ENCODE results near the gene KCNV2. TPM values are rescaled to one million over a fixed set of nuclear protein-coding genes. Genes with fewer than 3 reads are reported as not detected.

The KCNV2 gene
- total RNA-seq = not detected

GRCh38 chr9:2717385-2717784, at the start of gene KCNV2:
KCNV2 (plus strand) TSS chr9:2717510; CDS start chr9:2717740, 230 bp downstream.
- Mint-ChIP-seq H3K36me3 (peaks cover 19% of the 10 kb centered on the region), H3K4me1 (no peaks in the 10 kb centered on the region), H3K9me3 (ENCODE audit: low read depth) (peaks cover 4% of the 10 kb centered on the region), H3K27ac (no peak within 1 kb of the TSS), H3K4me3 (no peak within 1 kb of the TSS), H3K27me3 (no peaks in the 10 kb centered on the region)
- CTCF ChIA-PET = interaction anchor here (0.7 kb wide), 1 partner anchor 78 kb away, joined by 3 read pairs; no protein-coding TSS in a partner anchor
- ATAC-seq (no peak), DNase-seq (no peak)

GRCh38 chr9:2673161-2673560, 44.1 kb upstream of the KCNV2 start:
- no peaks in the 10 kb centered on the region for H3K27me3 Mint-ChIP-seq
- no peak for ATAC-seq
- no peaks in the 10 kb centered on the region for H3K9me3 Mint-ChIP-seq (ENCODE audit: low read depth)
- no peak overlapping the region for H3K27ac Mint-ChIP-seq
- CTCF ChIA-PET = no interaction called here
- H3K4me1 Mint-ChIP-seq = no peaks in the 10 kb centered on the region
- no peak overlapping the region for H3K4me3 Mint-ChIP-seq
- H3K36me3 Mint-ChIP-seq = no peaks in the 10 kb centered on the region
- no peak for DNase-seq

DNA sequence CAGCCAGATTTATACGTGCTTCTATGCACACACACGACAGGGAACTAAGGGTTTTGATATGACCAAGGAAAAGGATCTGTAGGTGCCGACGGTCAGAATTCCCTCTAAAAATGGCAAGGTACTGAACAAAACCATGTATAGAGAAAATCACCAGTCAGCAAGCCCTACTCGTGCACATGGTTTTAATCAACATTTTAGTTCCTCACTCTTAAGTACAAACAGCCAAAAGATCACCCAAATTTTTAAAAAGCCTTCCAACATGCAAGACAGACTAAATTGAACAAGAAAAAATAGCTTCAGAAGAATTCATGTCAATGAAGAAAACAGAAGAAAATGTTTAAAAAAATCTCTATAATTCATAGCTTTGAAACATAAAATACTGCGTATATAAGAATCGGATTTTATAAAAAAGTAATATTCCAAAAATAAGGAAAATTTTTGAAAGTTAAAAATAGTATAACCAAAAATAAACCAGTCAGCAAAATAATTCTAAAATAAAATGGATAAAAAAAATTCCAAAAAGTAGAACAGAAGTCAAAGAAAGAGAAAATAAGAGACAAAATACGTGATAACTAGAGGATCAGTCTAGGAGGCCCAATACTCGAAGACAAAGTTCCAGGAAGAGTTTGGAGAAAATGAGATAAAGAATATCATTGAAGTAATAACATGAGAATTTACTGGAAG, 43.0 kb upstream of the KCNV2 start:
- Mint-ChIP-seq H3K9me3 (ENCODE audit: low read depth) (no peaks in the 10 kb centered on the region), H3K27me3 (no peaks in the 10 kb centered on the region), H3K4me3 (no peak overlapping the region), H3K4me1 (no peaks in the 10 kb centered on the region), H3K27ac (no peak overlapping the region), H3K36me3 (no peaks in the 10 kb centered on the region)
- CTCF ChIA-PET = no interaction called here
- no peak for ATAC-seq
- DNase-seq = no peak

GRCh38 chr9:2675834-2676233, 41.5 kb upstream of the KCNV2 start:
- H3K36me3 Mint-ChIP-seq = no peaks in the 10 kb centered on the region
- no peaks in the 10 kb centered on the region for H3K4me1 Mint-ChIP-seq
- CTCF ChIA-PET = no interaction called here
- no peak overlapping the region for H3K27ac Mint-ChIP-seq
- H3K9me3 Mint-ChIP-seq (ENCODE audit: low read depth) = no peaks in the 10 kb centered on the region
- no peak overlapping the region for H3K4me3 Mint-ChIP-seq
- DNase-seq (no peak), ATAC-seq (no peak)
- H3K27me3 Mint-ChIP-seq = no peaks in the 10 kb centered on the region

DNA sequence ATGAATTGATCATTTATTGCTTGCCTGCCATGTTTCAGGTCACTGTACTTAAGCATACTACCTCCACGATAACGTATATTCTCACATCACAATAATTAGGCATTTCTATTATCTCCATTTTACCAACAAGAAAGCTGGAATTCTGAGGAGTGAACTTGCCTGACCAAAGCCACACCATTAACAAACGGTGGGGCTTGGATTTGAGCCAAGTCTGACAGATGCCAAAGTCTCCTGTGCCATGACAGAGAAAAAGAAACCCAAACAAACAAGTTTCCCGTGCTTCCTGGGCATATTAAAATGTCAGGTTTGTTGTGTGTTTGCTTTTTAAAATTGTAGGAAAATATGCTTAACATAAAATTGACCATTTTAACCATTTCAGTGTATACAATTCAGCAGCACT, 40.8 kb upstream of the KCNV2 start:
- Mint-ChIP-seq H3K27me3 (no peaks in the 10 kb centered on the region), H3K27ac (no peak overlapping the region), H3K36me3 (no peaks in the 10 kb centered on the region), H3K9me3 (ENCODE audit: low read depth) (no peaks in the 10 kb centered on the region), H3K4me1 (no peaks in the 10 kb centered on the region), H3K4me3 (no peak overlapping the region)
- ATAC-seq (no peak), DNase-seq (no peak)
- CTCF ChIA-PET = no interaction called here

DNA sequence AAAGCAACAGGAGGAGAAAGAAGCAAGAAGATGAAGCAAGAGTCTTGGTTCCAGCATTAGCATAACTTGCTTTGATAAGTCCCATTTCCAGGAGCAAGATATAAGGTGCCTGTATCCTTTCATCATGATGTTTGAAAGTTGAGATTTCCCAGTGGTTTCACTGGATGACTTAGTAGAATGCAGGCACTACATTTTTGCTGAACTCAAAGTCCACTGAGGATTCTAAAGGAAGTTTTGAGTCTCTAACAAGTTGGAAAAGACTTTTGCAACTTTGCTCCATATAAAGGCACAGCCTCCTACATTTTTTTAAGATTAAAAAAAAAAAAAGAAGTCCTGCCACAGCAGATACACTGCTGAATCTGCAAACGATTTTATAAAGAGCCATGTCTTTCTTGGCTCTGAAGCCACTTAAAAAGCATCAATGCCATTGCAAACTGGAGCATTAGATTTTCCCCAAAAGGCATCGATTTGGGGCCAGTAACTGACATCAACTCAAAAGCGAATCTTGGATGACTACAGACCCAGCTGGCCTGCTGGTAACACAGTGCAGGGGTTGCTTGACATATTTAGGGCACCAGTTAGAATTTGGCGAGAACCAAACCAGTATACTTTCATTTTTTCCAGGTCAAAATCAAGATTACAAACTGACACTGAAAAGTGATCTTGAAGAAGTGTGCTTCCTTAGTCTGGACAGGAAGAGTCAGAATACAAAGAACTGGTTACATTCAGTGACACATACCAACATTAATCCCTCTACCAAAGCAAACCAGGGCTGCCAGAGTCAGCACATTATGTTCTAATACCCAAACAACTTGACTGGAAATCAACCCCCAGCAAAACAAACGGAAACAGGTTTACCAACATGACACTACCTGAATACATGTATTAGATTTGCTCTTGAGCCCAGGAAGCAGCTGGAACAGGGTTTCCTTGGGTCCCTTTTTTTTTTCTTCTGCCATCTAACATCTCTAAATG, 39.1 kb upstream of the KCNV2 start:
- Mint-ChIP-seq H3K36me3 (no peaks in the 10 kb centered on the region), H3K4me1 (no peaks in the 10 kb centered on the region), H3K27me3 (no peaks in the 10 kb centered on the region), H3K27ac (no peak overlapping the region), H3K9me3 (ENCODE audit: low read depth) (no peaks in the 10 kb centered on the region), H3K4me3 (no peak overlapping the region)
- CTCF ChIA-PET = no interaction called here
- no peak for ATAC-seq
- DNase-seq = no peak

DNA sequence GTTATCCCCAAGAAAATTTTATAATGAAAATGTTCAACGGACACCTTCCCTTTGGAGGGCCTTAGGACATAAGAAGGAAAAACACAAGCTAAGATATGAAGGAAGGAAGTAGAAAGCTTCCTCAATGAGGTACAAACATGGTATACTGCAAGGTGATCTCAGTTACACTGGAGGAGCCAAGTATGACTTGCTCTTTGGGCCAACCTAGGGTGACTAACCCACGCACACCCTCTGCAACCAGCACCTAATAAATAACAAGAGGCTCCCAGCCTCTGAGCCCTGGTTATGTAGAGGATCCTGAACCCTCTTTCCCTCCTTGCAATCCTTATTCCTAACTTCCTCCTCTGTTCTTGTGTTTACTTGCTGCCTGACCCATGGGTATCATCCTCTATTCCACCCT, 38.3 kb upstream of the KCNV2 start:
- Mint-ChIP-seq H3K36me3 (no peaks in the 10 kb centered on the region), H3K27me3 (no peaks in the 10 kb centered on the region), H3K4me3 (no peak overlapping the region), H3K4me1 (no peaks in the 10 kb centered on the region), H3K27ac (no peak overlapping the region), H3K9me3 (ENCODE audit: low read depth) (no peaks in the 10 kb centered on the region)
- ATAC-seq = no peak
- CTCF ChIA-PET = no interaction called here
- DNase-seq = no peak

- H3K27me3 Mint-ChIP-seq = no peaks in the 10 kb centered on the region
- CTCF ChIA-PET = no interaction called here
- ATAC-seq (no peak), DNase-seq (no peak)
- H3K4me1 Mint-ChIP-seq = no peaks in the 10 kb centered on the region
- no peak overlapping the region for H3K27ac Mint-ChIP-seq
- H3K9me3 Mint-ChIP-seq (ENCODE audit: low read depth) = no peaks in the 10 kb centered on the region
- no peak overlapping the region for H3K4me3 Mint-ChIP-seq
- H3K36me3 Mint-ChIP-seq = no peaks in the 10 kb centered on the region
Observed at GRCh38 chr9:2681981-2682380, 35.3 kb upstream of the KCNV2 start.

DNA sequence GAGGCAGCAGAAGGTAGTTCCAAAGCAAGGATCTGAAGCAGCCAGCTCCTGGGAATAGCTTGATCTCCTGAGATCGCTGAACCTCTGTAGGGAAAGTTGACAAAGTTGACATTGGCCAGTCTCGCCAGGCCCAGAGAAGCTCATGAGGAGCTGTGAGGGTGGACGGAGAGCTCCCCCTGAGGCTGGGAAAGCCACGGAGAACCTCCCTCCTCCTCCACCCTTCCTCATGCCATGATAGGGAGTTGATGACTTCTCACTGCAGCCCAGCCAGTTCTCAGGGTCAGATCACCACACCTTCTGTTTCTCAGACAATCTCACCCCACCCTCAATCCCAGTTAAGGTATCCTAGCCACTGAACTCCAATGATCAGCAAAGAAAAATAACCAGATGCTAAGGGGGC, 30.4 kb upstream of the KCNV2 start:
- no peak for DNase-seq
- Mint-ChIP-seq H3K36me3 (no peaks in the 10 kb centered on the region), H3K4me1 (no peaks in the 10 kb centered on the region), H3K27me3 (no peaks in the 10 kb centered on the region), H3K4me3 (no peak overlapping the region), H3K27ac (no peak overlapping the region), H3K9me3 (ENCODE audit: low read depth) (no peaks in the 10 kb centered on the region)
- CTCF ChIA-PET = no interaction called here
- ATAC-seq = no peak

- Mint-ChIP-seq H3K27me3 (no peaks in the 10 kb centered on the region), H3K27ac (no peak overlapping the region), H3K36me3 (no peaks in the 10 kb centered on the region), H3K9me3 (ENCODE audit: low read depth) (no peaks in the 10 kb centered on the region), H3K4me1 (no peaks in the 10 kb centered on the region), H3K4me3 (no peak overlapping the region)
- DNase-seq (no peak), ATAC-seq (no peak)
- CTCF ChIA-PET = no interaction called here
Observed at GRCh38 chr9:2688636-2689035, 28.7 kb upstream of the KCNV2 start.

DNA sequence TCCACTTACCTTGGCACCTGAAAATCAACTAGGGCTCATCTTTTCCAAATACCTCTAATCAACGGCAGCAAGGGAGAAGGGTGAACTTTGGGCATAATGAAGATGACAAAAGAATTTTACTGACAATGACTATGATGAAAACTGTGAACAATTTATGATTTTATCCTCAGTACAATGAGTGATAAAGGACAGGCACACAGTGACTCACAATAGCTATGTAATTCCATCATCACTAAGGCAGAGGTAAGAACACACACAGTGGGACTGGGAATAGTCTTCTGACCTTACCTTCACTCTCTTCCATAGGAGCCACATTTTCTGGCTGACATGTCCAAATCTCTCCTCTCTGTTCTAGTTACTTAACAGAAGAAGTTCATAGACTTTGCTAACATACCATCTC, 26.1 kb upstream of the KCNV2 start:
- no peak for DNase-seq
- Mint-ChIP-seq H3K9me3 (ENCODE audit: low read depth) (no peaks in the 10 kb centered on the region), H3K36me3 (no peaks in the 10 kb centered on the region), H3K4me1 (no peaks in the 10 kb centered on the region), H3K27ac (no peak overlapping the region), H3K27me3 (no peaks in the 10 kb centered on the region), H3K4me3 (no peak overlapping the region)
- no peak for ATAC-seq
- CTCF ChIA-PET = no interaction called here

DNA sequence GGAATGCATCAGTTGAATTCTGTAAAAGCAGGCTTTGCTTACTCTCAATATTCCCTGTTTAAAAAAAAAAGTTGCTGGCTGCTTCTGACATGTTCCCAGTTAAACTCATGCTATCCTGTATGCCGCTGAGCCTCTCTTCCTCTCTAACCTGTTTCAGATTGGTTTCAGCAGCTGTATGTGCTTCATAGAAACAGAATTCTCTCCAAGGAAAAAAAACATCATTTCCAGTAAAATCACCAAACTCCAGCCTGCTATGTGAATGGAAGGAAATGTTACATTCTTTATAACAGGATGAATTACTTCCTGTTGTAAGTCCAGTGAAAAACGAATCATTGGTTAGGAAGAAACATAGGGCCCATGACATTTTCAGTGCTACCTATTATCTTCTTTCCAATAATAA, 25.7 kb upstream of the KCNV2 start:
- no peaks in the 10 kb centered on the region for H3K27me3 Mint-ChIP-seq
- H3K9me3 Mint-ChIP-seq (ENCODE audit: low read depth) = no peaks in the 10 kb centered on the region
- H3K4me3 Mint-ChIP-seq = no peak overlapping the region
- ATAC-seq = no peak
- H3K4me1 Mint-ChIP-seq = no peaks in the 10 kb centered on the region
- no peak for DNase-seq
- no peak overlapping the region for H3K27ac Mint-ChIP-seq
- CTCF ChIA-PET = no interaction called here
- no peaks in the 10 kb centered on the region for H3K36me3 Mint-ChIP-seq

GRCh38 chr9:2693056-2693455, 24.3 kb upstream of the KCNV2 start:
- CTCF ChIA-PET = no interaction called here
- DNase-seq (no peak), ATAC-seq (no peak)
- H3K27ac Mint-ChIP-seq = no peak overlapping the region
- no peaks in the 10 kb centered on the region for H3K9me3 Mint-ChIP-seq (ENCODE audit: low read depth)
- no peak overlapping the region for H3K4me3 Mint-ChIP-seq
- H3K27me3 Mint-ChIP-seq = no peaks in the 10 kb centered on the region
- H3K36me3 Mint-ChIP-seq = no peaks in the 10 kb centered on the region
- H3K4me1 Mint-ChIP-seq = no peaks in the 10 kb centered on the region

DNA sequence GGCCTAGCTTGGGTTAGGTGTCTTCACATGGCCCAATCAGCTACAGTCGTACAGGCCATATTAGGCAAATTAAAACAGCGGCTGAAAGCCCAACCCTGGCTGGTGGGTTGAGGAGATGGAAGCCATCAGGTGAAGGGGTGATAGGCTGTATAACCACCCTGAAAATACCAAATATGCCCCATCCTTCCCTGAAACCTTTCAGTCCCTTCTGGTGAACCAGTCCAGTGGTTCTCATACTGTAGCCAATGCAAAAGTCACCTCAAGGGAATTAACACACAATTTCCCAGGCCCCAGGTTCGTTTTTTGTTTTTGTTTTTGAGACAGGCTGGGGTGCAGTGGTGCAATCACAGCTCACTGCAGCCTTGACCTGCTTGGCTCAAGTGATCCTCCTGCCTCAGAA, 19.8 kb upstream of the KCNV2 start:
- Mint-ChIP-seq H3K9me3 (ENCODE audit: low read depth) (no peaks in the 10 kb centered on the region), H3K27me3 (no peaks in the 10 kb centered on the region), H3K4me3 (no peak overlapping the region), H3K4me1 (no peaks in the 10 kb centered on the region), H3K36me3 (no peaks in the 10 kb centered on the region), H3K27ac (no peak overlapping the region)
- DNase-seq (no peak), ATAC-seq (no peak)
- CTCF ChIA-PET = no interaction called here
